GM12878 (cell line): ENCODE data around the gene SPATA2. TPM values are rescaled to one million over a fixed set of nuclear protein-coding genes. Genes with fewer than 3 reads are reported as not detected.

ENCODE experiments used
- ATAC-seq: fragments of 200-7000 bp; cut with Tn5 transposase; 3 replicates; pipeline ENCODE4 v1.9.1; 2020; ENCODE audit warnings: mild to moderate bottlenecking, moderate library complexity
- BruUV-seq: library from RNA; stranded (reverse); fragments of 400-500 nt; replicated peaks from 2 replicates; lab custom pipeline; 2021; lab: Mats Ljungman, UMichigan
- CTCF ChIA-PET: fragments of 300-600 bp; sonication (Branson Sonifier 250); formaldehyde crosslinking; extraction: SDS; loops from one replicate; lab custom pipeline; 2021; ENCODE audit warnings: inconsistent platforms; lab: Yijun Ruan, JAX
- POLR2A ChIA-PET: fragments of 350-600 bp; formaldehyde crosslinking; extraction: SDS; loops from one replicate; lab custom pipeline; 2021; ENCODE audit warnings: inconsistent platforms; lab: Charles Lee
- RAD21 ChIA-PET: fragments of 300-600 bp; sonication (Branson Sonifier 250); formaldehyde crosslinking; loops from one replicate; lab custom pipeline; 2023; ENCODE audit warnings: antibody characterized with exemption; ENCODE audit not compliant: unreplicated experiment; lab: Charles Lee
- SMC1A ChIA-PET: fragments of 300-600 bp; sonication (Branson Sonifier 250); formaldehyde crosslinking; loops from one replicate; lab custom pipeline; 2023; ENCODE audit not compliant: unreplicated experiment, uncharacterized antibody; lab: Charles Lee
- DNase-seq: peaks from one replicate; pipeline ENCODE4 v3.0.0-alpha.2; 2011; ENCODE audit warnings: low read depth, low spot score
- FAIRE-seq: peaks from 3 replicates; lab custom pipeline; 2011; peaks lifted over from hg19 to GRCh38; lab: Jason Lieb, UNC
- H2AFZ ChIP-seq: 2 replicates; pipeline ENCODE4 v1.6.0; 2011; ENCODE audit warnings: low read depth, low read length, control low read depth; ENCODE audit not compliant: control insufficient read depth
- H3K27ac ChIP-seq: 2 replicates; pipeline ENCODE4 v1.5.1; 2011; ENCODE audit warnings: control low read depth; ENCODE audit not compliant: control insufficient read depth, insufficient read depth
- H3K27me3 ChIP-seq, 2 experiments: replicated peaks in 1 of 2; 2 replicates each; pipeline versions ENCODE4 v1.6.0 to v1.6.1; 2011; ENCODE audit warnings: low read length in 1 of 2; ENCODE audit not compliant: control insufficient read depth in 2 of 2, insufficient read depth in 2 of 2
- H3K36me3 ChIP-seq, 2 experiments: 2 replicates each; pipeline ENCODE4 v1.5.1; 2011; ENCODE audit warnings: low read length in 1 of 2; ENCODE audit not compliant: control insufficient read depth in 2 of 2, insufficient read depth in 2 of 2
- H3K4me1 ChIP-seq: 2 replicates; pipeline ENCODE4 v1.6.1; 2011; ENCODE audit warnings: mild to moderate bottlenecking, low read length, moderate library complexity, mixed read lengths; ENCODE audit not compliant: control insufficient read depth, insufficient read depth
- H3K4me2 ChIP-seq: 2 replicates; pipeline ENCODE4 v1.6.0; 2011; ENCODE audit warnings: control low read depth; ENCODE audit not compliant: control insufficient read depth, insufficient read depth
- H3K4me3 ChIP-seq: fragments of 200-600 bp; sonication (generic); 2 replicates; pipeline ENCODE4 v1.5.1; 2016
- H3K79me2 ChIP-seq: 2 replicates; pipeline ENCODE4 v1.6.0; 2011; ENCODE audit warnings: low read length; ENCODE audit not compliant: control insufficient read depth, insufficient read depth
- H3K9ac ChIP-seq: 2 replicates; pipeline ENCODE4 v1.8.0; 2011; ENCODE audit warnings: low read length, control low read depth, mixed read lengths; ENCODE audit not compliant: control insufficient read depth, insufficient read depth
- H3K9me3 ChIP-seq: replicated peaks from 3 replicates; pipeline ENCODE4 v1.5.1; 2011; ENCODE audit warnings: mild to moderate bottlenecking, low read length; ENCODE audit not compliant: control insufficient read depth, insufficient read depth
- H4K20me1 ChIP-seq: 2 replicates; pipeline ENCODE4 v1.6.0; 2011; ENCODE audit not compliant: control insufficient read depth, insufficient read depth
- BRCA1 ChIP-seq: IDR thresholded peaks from 2 replicates; pipeline ENCODE4 v1.6.1; 2011; ENCODE audit warnings: low read depth, low read length, improper control_type of control experiment
- CBFB ChIP-seq: IDR thresholded peaks from 2 replicates; pipeline ENCODE4 v1.6.1; 2016; ENCODE audit warnings: antibody characterized with exemption, low read depth
- FOXM1 ChIP-seq: IDR thresholded peaks from 2 replicates; pipeline ENCODE4 v1.6.1; 2012; ENCODE audit warnings: low read depth, mild to moderate bottlenecking, inconsistent platforms, low read length, moderate library complexity
- KAT2A ChIP-seq: conservative IDR thresholded peaks from 2 replicates; pipeline ENCODE4 v1.6.1; 2011; ENCODE audit warnings: low read depth, low read length; ENCODE audit not compliant: control insufficient read depth
- MEF2B ChIP-seq: fragments of 450-650 bp; IDR thresholded peaks from 2 replicates; pipeline ENCODE4 v1.6.1; 2018; ENCODE audit warnings: mild to moderate bottlenecking, moderate library complexity; ENCODE audit not compliant: partially characterized antibody, poor library complexity, severe bottlenecking
- MTA2 ChIP-seq: fragments of 450-650 bp; IDR thresholded peaks from 2 replicates; pipeline ENCODE4 v1.6.1; 2016; ENCODE audit warnings: low read depth, mild to moderate bottlenecking, moderate library complexity
- MYB ChIP-seq: fragments of 150-350 bp; IDR thresholded peaks from 2 replicates; pipeline ENCODE4 v1.6.1; 2014; ENCODE audit warnings: mild to moderate bottlenecking, low read depth, low read length, borderline replicate concordance
- NFXL1 ChIP-seq: fragments of 450-650 bp; IDR thresholded peaks from 2 replicates; pipeline ENCODE4 v1.6.1; 2017; ENCODE audit warnings: antibody characterized with exemption, mild to moderate bottlenecking, borderline replicate concordance
- NR2C1 ChIP-seq: fragments of 450-650 bp; IDR thresholded peaks from 2 replicates; pipeline ENCODE4 v1.6.1; 2017; ENCODE audit warnings: antibody characterized with exemption, mild to moderate bottlenecking, moderate library complexity
- PML ChIP-seq: IDR thresholded peaks from 2 replicates; pipeline ENCODE4 v1.6.1; 2012; ENCODE audit warnings: low read length, inconsistent platforms
- RAD51 ChIP-seq: fragments of 450-650 bp; IDR thresholded peaks from 2 replicates; pipeline ENCODE4 v1.6.1; 2016; ENCODE audit warnings: moderate library complexity, mild to moderate bottlenecking, inconsistent platforms
- TBL1XR1 ChIP-seq: IDR thresholded peaks from 2 replicates; pipeline ENCODE4 v1.6.1; 2012; ENCODE audit warnings: low read depth, low read length, improper control_type of control experiment
- ZBED1 ChIP-seq: IDR thresholded peaks from 2 replicates; pipeline ENCODE4 v1.6.1; 2016; ENCODE audit warnings: borderline replicate concordance
- ZNF24 ChIP-seq: fragments of 450-650 bp; IDR thresholded peaks from 2 replicates; pipeline ENCODE4 v1.6.1; 2017; ENCODE audit warnings: antibody characterized with exemption, mild to moderate bottlenecking
- WGBS: methylation state at CpG from one replicate; pipeline ENCODE4 v1.1.6; 2016; ENCODE audit warnings: low lambda C conversion rate; ENCODE audit not compliant: insufficient replicate concordance, insufficient coverage; ENCODE audit errors: missing lambda C conversion rate; 5-methylcytosine and 5-hydroxymethylcytosine counted together
- in situ Hi-C: fragments of 300-500 bp; cut with MboI; formaldehyde crosslinking; loops from 9 replicates; pipeline ENCODE4 v1.14.3; 2018; ENCODE audit warnings: mixed read lengths
- intact Hi-C: fragments of 100-400 bp; cut with micrococcal nuclease; formaldehyde crosslinking; loops from one replicate; pipeline ENCODE4 v1.14.2; 2022; ENCODE audit not compliant: unreplicated experiment
- polyA plus RNA-seq, 11 experiments: library from polyadenylated mRNA; depleted of rRNA in 4 of 11; unstranded in 6 of 11; stranded (reverse) in 5 of 11; fragments of >200 nt; fragmentation: Nextera tagmentation in 4 of 11; fragmentation: Illumina TruSeq in 1 of 11; extraction: Ambion mirVana in 4 of 11; extraction: Trizol in 1 of 11; gene quantifications; 1 replicate in 1 of 11; 2 replicates in 10 of 11; pipeline versions ENCODE4 v1.2.1 to v1.2.3, GENCODE V29; 2011 to 2016; ENCODE audit warnings: inconsistent platforms in 2 of 11, missing spikeins in 2 of 11, low read depth in 1 of 11
- total RNA-seq, 4 experiments: library from RNA; depleted of rRNA in 3 of 4; stranded (reverse); fragments of >200 nt in 3 of 4; fragmentation: Illumina TruSeq in 1 of 4; extraction: Trizol in 1 of 4; gene quantifications; 2 replicates each; pipeline versions ENCODE4 v1.2.1 to v1.2.3, GENCODE V29; 2013 to 2021
- TF ChIP-seq, protein P1 (sequence below), 3 experiments: IDR thresholded peaks in 2 of 3; conservative IDR thresholded peaks in 1 of 3; 2 replicates each; pipeline ENCODE4 v1.5.1; 2011; ENCODE audit warnings: low read depth in 3 of 3, low read length in 3 of 3, mild to moderate bottlenecking in 3 of 3, control low read depth in 2 of 3, moderate library complexity in 2 of 3, inconsistent platforms in 1 of 3, mixed read lengths in 1 of 3; ENCODE audit not compliant: control insufficient read depth in 2 of 3, insufficient read depth in 1 of 3; ENCODE audit errors: extremely low read depth in 1 of 3
- TF ChIP-seq, protein P2 (sequence below): IDR thresholded peaks from 2 replicates; pipeline ENCODE4 v1.6.1; 2012; ENCODE audit warnings: low read depth, low read length, improper control_type of control experiment

Gene SPATA2
- total and polyA plus RNA-seq, 10 of the 15 experiments (the other 5 are each of a cell fraction or from before 2014, with no cell fraction given) = 0.93 to 11.7 (median 5.6) TPM

DNA sequence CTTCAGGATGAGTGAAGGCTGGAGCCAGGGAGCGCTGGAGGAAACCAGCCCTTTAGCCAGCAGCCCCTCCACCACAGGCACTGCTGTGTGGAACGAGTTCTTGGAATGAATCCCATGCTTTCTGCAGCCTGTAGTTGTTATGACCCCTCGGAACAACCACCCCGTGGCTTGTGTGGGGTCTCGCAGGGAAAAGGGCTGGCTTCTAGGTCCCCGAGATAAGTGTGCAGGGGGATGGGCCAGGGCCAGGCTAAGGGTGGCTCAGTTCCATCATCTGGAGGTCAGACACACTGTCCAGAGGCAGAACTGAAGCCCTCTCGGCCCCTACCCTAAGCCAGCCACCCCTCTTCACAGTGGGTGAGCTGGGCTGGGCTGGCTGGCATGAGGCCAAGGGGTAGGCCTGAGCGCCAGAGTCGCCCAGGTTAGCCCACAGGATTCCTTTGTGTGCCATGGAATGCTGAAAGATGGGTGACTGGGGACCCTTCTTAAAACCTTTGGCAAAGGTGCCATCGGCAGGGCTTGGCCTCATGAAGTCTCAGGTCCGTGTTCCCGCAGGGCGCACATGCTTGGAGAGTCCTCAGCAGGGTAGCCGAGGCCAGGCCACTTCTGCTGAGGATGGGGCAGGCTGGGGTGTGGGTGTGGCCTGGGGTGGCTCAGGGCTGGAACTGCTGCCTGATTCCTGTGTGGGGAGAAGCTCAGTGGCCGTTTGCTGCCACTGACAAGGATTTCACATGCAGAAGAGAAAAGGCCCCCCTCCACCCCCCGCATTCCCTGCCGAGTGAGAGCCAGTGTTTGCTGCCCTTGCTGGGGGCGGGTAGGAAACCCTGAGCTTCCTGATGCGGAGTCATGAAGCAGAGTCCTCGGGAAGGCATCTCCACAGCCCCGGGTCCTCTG lies 24.6 kb downstream of the SPATA2 start:
- in situ Hi-C loops = no loop called here
- no peak for FAIRE-seq
- BruUV-seq = no TSS peak
- Histone ChIP-seq H2AFZ (no peak overlapping the region), H3K9me3 (no peaks in the 10 kb centered on the region), H3K79me2 (no peaks in the 10 kb centered on the region), H3K9ac (no peak overlapping the region), H3K36me3 (peaks cover 3 to 20% of the 10 kb centered on the region in 2 experiments), H3K4me1 (peaks cover 23% of the 10 kb centered on the region), H3K4me3 (no peak overlapping the region), H4K20me1 (no peaks in the 10 kb centered on the region), H3K4me2 (no peak overlapping the region), H3K27ac (no peak overlapping the region), H3K27me3 (no peaks in the 10 kb centered on the region)
- SMC1A ChIA-PET = no interaction called here
- POLR2A ChIA-PET = interaction anchor here (0.6 kb wide), 1 partner anchor 90 kb away, joined by 3 read pairs; no protein-coding TSS in a partner anchor
- TF ChIP-seq BRCA1 (no peak), TBL1XR1 (no peak), MYB (no peak), FOXM1 (no peak), CBFB (no peak), NFXL1 (no peak), ZBED1 (no peak), MEF2B (no peak), MTA2 (no peak), ZNF24 (no peak), KAT2A (no peak), NR2C1 (no peak), PML (no peak), RAD51 (no peak)
- TF ChIP-seq, protein P1, sequence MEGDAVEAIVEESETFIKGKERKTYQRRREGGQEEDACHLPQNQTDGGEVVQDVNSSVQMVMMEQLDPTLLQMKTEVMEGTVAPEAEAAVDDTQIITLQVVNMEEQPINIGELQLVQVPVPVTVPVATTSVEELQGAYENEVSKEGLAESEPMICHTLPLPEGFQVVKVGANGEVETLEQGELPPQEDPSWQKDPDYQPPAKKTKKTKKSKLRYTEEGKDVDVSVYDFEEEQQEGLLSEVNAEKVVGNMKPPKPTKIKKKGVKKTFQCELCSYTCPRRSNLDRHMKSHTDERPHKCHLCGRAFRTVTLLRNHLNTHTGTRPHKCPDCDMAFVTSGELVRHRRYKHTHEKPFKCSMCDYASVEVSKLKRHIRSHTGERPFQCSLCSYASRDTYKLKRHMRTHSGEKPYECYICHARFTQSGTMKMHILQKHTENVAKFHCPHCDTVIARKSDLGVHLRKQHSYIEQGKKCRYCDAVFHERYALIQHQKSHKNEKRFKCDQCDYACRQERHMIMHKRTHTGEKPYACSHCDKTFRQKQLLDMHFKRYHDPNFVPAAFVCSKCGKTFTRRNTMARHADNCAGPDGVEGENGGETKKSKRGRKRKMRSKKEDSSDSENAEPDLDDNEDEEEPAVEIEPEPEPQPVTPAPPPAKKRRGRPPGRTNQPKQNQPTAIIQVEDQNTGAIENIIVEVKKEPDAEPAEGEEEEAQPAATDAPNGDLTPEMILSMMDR (IDR thresholded peaks at IDR 0.05 in 2 of 3, conservative IDR thresholded peaks at IDR 0.05 in 1 of 3; ENCODE audit: control insufficient read depth in 2 of 3, extremely low read depth in 1 of 3, insufficient read depth in 1 of 3, low read depth in 3 of 3, low read length in 3 of 3) = no peak
- TF ChIP-seq, protein P2, sequence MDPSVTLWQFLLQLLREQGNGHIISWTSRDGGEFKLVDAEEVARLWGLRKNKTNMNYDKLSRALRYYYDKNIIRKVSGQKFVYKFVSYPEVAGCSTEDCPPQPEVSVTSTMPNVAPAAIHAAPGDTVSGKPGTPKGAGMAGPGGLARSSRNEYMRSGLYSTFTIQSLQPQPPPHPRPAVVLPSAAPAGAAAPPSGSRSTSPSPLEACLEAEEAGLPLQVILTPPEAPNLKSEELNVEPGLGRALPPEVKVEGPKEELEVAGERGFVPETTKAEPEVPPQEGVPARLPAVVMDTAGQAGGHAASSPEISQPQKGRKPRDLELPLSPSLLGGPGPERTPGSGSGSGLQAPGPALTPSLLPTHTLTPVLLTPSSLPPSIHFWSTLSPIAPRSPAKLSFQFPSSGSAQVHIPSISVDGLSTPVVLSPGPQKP = no peak
- 88% methylated on average over 21 of the region's 21 CpGs for WGBS
- DNase-seq = no peak
- no peak for ATAC-seq
- CTCF ChIA-PET = interaction anchor here (0.5 to 2.8 kb wide), 6 partner anchors 12 to 280 kb away, joined by 3 to 21 read pairs (median 4); no protein-coding TSS in a partner anchor
- intact Hi-C loops = no loop called here
- RAD21 ChIA-PET = no interaction called here
